Caco-2 (cell line): Measurements from ENCODE around the gene DDX49. TPM values are rescaled to one million over a fixed set of nuclear protein-coding genes. Genes with fewer than 3 reads are reported as not detected.

Experiments used
- BruUV-seq: library from RNA; stranded (reverse); fragments of 400-500 nt; replicated peaks from 2 replicates; lab custom pipeline; 2021; lab: Mats Ljungman, UMichigan
- CTCF ChIA-PET: fragments of 300-600 bp; sonication (Branson Sonifier 250); formaldehyde crosslinking; loops from one replicate; lab custom pipeline; 2022; ENCODE audit warnings: antibody characterized with exemption; lab: Charles Lee
- POLR2A ChIA-PET: fragments of 300-600 bp; sonication (Branson Sonifier 250); formaldehyde crosslinking; loops from one replicate; lab custom pipeline; 2022; ENCODE audit warnings: antibody characterized with exemption; lab: Charles Lee
- DNase-seq, 2 experiments: peaks; one replicate each; pipeline versions ENCODE4 v3.0.0 to v3.0.0-alpha.2; 2020 to 2022
- H3K27me3 ChIP-seq: replicated peaks from 2 replicates; pipeline ENCODE4 v1.6.0; 2011; ENCODE audit warnings: low read length; ENCODE audit not compliant: control insufficient read depth, insufficient read depth
- H3K36me3 ChIP-seq: 2 replicates; pipeline ENCODE4 v1.5.1; 2011; ENCODE audit warnings: low read length; ENCODE audit not compliant: control insufficient read depth, insufficient read depth
- H3K4me1 ChIP-seq: fragments of 250-450 bp; sonication (Bioruptor Pico); 2 replicates; pipeline ENCODE4 v1.5.1; 2020; ENCODE audit warnings: mild to moderate bottlenecking
- H3K4me3 ChIP-seq: 2 replicates; pipeline ENCODE4 v1.5.1; 2011; ENCODE audit warnings: low read depth, mild to moderate bottlenecking, control low read depth, low read length
- H3K9me3 ChIP-seq: fragments of 250-450 bp; sonication (Bioruptor Pico); 2 replicates; pipeline ENCODE4 v1.5.1; 2020; ENCODE audit warnings: mild to moderate bottlenecking, moderate library complexity
- H3K27ac Mint-ChIP-seq: one replicate; pipeline ENCODE4 v1.8.0; 2022; ENCODE audit warnings: mixed read lengths; ENCODE audit not compliant: unreplicated experiment
- H3K27me3 Mint-ChIP-seq: one replicate; pipeline ENCODE4 v1.8.0; 2022; ENCODE audit warnings: mixed read lengths; ENCODE audit not compliant: insufficient read depth, unreplicated experiment
- H3K36me3 Mint-ChIP-seq: one replicate; pipeline ENCODE4 v1.8.0; 2022; ENCODE audit warnings: mild to moderate bottlenecking, mixed read lengths; ENCODE audit not compliant: insufficient read depth, unreplicated experiment
- H3K4me1 Mint-ChIP-seq: one replicate; pipeline ENCODE4 v1.8.0; 2022; ENCODE audit warnings: low read depth, mixed read lengths; ENCODE audit not compliant: unreplicated experiment
- H3K4me3 Mint-ChIP-seq: one replicate; pipeline ENCODE4 v1.8.0; 2022; ENCODE audit warnings: mild to moderate bottlenecking, moderate library complexity, mixed read lengths; ENCODE audit not compliant: unreplicated experiment
- H3K9me3 Mint-ChIP-seq: one replicate; pipeline ENCODE4 v1.8.0; 2022; ENCODE audit warnings: mixed read lengths; ENCODE audit not compliant: unreplicated experiment
- intact Hi-C: fragments of 100-400 bp; cut with micrococcal nuclease; formaldehyde crosslinking; loops from one replicate; pipeline ENCODE4 v1.10.0; 2022; ENCODE audit not compliant: unreplicated experiment
- total RNA-seq: library from RNA; stranded (reverse); gene quantifications from 2 replicates; pipeline ENCODE4 v1.2.3, GENCODE V29; 2022
- TF ChIP-seq, protein P1 (sequence below), 2 experiments: fragments of 200-600 bp in 1 of 2; IDR thresholded peaks; 1 replicate in 1 of 2; 2 replicates in 1 of 2; pipeline versions ENCODE4 v1.5.1 to v1.8.0; 2011 to 2022; ENCODE audit warnings: antibody characterized with exemption in 1 of 2, control low read depth in 1 of 2, inconsistent platforms in 1 of 2, low read depth in 1 of 2, low read length in 1 of 2, mild to moderate bottlenecking in 1 of 2, moderate library complexity in 1 of 2; ENCODE audit not compliant: insufficient read depth in 1 of 2, severe bottlenecking in 1 of 2, unreplicated experiment in 1 of 2

Gene DDX49
- total RNA-seq, 1 experiment from 2014 or later = 48.7 TPM

DNA sequence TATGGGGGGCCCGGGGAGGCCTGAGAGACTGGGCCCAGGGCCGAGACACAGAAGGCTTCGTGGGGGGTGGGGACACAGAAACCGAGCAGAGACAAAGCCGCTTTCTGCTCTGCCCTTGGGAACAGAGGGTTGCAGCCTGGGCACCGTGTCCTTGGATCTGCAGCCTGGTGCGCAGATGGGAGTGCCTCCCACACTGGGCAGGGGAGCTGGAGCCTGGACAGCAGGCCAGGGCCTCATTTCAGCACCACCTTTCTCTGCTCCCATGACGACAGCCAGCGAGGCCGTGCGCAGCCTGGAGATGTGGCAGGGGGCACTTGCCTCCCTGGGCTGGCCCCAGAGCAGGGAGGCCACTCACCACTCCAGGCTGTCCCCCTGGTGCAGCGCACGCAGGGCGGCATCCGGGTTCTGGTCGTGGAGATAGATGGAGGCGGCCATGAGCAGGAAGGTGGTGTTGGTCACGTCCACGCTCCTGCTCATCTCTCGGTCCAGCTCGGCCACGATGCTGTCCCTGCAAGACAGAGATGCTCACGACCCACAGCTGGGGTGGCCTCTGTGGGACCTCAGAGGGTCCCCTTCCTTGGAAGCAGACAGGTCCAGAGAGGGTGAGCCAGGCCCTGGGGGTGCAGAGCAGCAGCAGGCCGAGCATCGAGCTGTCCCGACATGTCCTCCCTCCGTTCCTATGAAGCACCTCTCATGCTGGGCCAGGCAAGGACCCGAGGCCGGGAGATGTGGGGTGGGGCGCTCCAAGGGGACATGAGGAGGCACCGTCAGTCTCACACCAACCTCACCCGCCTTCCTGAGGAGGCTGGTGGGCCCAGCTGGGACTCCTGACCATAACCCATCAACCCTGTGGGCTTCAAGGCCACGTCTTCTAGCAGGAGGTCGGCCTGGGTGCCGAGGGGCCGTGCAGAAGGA lies 12.7 kb upstream of the DDX49 start:
- H3K27me3 ChIP-seq = no peaks in the 10 kb centered on the region
- intact Hi-C loops = no loop called here
- DNase-seq = no peak
- TF ChIP-seq, protein P1, sequence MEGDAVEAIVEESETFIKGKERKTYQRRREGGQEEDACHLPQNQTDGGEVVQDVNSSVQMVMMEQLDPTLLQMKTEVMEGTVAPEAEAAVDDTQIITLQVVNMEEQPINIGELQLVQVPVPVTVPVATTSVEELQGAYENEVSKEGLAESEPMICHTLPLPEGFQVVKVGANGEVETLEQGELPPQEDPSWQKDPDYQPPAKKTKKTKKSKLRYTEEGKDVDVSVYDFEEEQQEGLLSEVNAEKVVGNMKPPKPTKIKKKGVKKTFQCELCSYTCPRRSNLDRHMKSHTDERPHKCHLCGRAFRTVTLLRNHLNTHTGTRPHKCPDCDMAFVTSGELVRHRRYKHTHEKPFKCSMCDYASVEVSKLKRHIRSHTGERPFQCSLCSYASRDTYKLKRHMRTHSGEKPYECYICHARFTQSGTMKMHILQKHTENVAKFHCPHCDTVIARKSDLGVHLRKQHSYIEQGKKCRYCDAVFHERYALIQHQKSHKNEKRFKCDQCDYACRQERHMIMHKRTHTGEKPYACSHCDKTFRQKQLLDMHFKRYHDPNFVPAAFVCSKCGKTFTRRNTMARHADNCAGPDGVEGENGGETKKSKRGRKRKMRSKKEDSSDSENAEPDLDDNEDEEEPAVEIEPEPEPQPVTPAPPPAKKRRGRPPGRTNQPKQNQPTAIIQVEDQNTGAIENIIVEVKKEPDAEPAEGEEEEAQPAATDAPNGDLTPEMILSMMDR (IDR thresholded peaks at IDR 0.05; ENCODE audit: insufficient read depth in 1 of 2, low read depth in 1 of 2, low read length in 1 of 2, severe bottlenecking in 1 of 2, unreplicated experiment in 1 of 2) = no peak
- no peaks in the 10 kb centered on the region for H3K9me3 ChIP-seq
- no peaks in the 10 kb centered on the region for H3K9me3 Mint-ChIP-seq
- ChIA-PET POLR2A (interaction anchor here (1.2 kb wide), 1 partner anchor 12 kb away, joined by 3 read pairs; the partner anchor contains the start of gene COPE), CTCF (no interaction called here)
- no peak overlapping the region for H3K4me3 ChIP-seq
- no peak overlapping the region for H3K27ac Mint-ChIP-seq
- H3K4me1 Mint-ChIP-seq = no peaks in the 10 kb centered on the region
- no peaks in the 10 kb centered on the region for H3K4me1 ChIP-seq
- no peaks in the 10 kb centered on the region for H3K27me3 Mint-ChIP-seq
- no peak overlapping the region for H3K4me3 Mint-ChIP-seq
- BruUV-seq = no TSS peak
- peaks cover 24% of the 10 kb centered on the region for H3K36me3 Mint-ChIP-seq
- no peaks in the 10 kb centered on the region for H3K36me3 ChIP-seq

GRCh38 chr19:18908917-18909619 lies 10.4 kb upstream of the DDX49 start:
- no peak overlapping the region for H3K4me3 Mint-ChIP-seq
- H3K27ac Mint-ChIP-seq = no peak overlapping the region
- intact Hi-C loops = no loop called here
- H3K4me1 ChIP-seq = no peaks in the 10 kb centered on the region
- H3K4me1 Mint-ChIP-seq = no peaks in the 10 kb centered on the region
- H3K36me3 ChIP-seq = no peaks in the 10 kb centered on the region
- POLR2A ChIA-PET = no interaction called here
- H3K27me3 ChIP-seq = no peaks in the 10 kb centered on the region
- no peaks in the 10 kb centered on the region for H3K9me3 ChIP-seq
- H3K27me3 Mint-ChIP-seq = no peaks in the 10 kb centered on the region
- no peaks in the 10 kb centered on the region for H3K9me3 Mint-ChIP-seq
- TF ChIP-seq, protein P1 (IDR thresholded peaks at IDR 0.05; ENCODE audit: insufficient read depth in 1 of 2, low read depth in 1 of 2, low read length in 1 of 2, severe bottlenecking in 1 of 2, unreplicated experiment in 1 of 2) = no peak
- no peak for DNase-seq
- CTCF ChIA-PET = no interaction called here
- peaks cover 42% of the 10 kb centered on the region for H3K36me3 Mint-ChIP-seq
- BruUV-seq = no TSS peak
- H3K4me3 ChIP-seq = no peak overlapping the region

GRCh38 chr19:18910010-18910409 lies 9.5 kb upstream of the DDX49 start:
- no TSS peak for BruUV-seq
- intact Hi-C loops = no loop called here
- Mint-ChIP-seq H3K4me1 (no peaks in the 10 kb centered on the region), H3K27me3 (no peaks in the 10 kb centered on the region), H3K4me3 (no peak overlapping the region), H3K9me3 (no peaks in the 10 kb centered on the region), H3K36me3 (peaks cover 49% of the 10 kb centered on the region), H3K27ac (no peak overlapping the region)
- ChIA-PET POLR2A (no interaction called here), CTCF (no interaction called here)
- Histone ChIP-seq H3K9me3 (no peaks in the 10 kb centered on the region), H3K4me3 (no peak overlapping the region), H3K36me3 (no peaks in the 10 kb centered on the region), H3K4me1 (no peaks in the 10 kb centered on the region), H3K27me3 (no peaks in the 10 kb centered on the region)
- DNase-seq = no peak
- TF ChIP-seq, protein P1 (IDR thresholded peaks at IDR 0.05; ENCODE audit: insufficient read depth in 1 of 2, low read depth in 1 of 2, low read length in 1 of 2, severe bottlenecking in 1 of 2, unreplicated experiment in 1 of 2) = no peak
